RWPE1 (cell line): Measurements from ENCODE around the gene USP21.
"Not testable (repeated sequence)": the region's sequence is repeated elsewhere in the genome, so short reads cannot be mapped to it uniquely, and the experiment has no call there.

Experiments used
- CTCF ChIA-PET: fragments of 350-600 bp; sonication (Branson Sonifier 250); formaldehyde crosslinking; extraction: SDS; loops from one replicate; lab custom pipeline; 2021; lab: Yijun Ruan, JAX
- POLR2A ChIA-PET: fragments of 400-600 bp; formaldehyde crosslinking; extraction: SDS; loops from one replicate; lab custom pipeline; 2020; ENCODE audit warnings: antibody characterized with exemption; ENCODE audit not compliant: low non-redundant PET; lab: Yijun Ruan, JAX
- DNase-seq: peaks from one replicate; pipeline ENCODE4 v3.0.0; 2012; ENCODE audit warnings: low spot score
- H3K27ac ChIP-seq: fragments of 450-650 bp; 2 replicates; pipeline ENCODE4 v1.5.1; 2017
- TF ChIP-seq, protein P1 (sequence below): fragments of 450-650 bp; conservative IDR thresholded peaks from 2 replicates; pipeline ENCODE4 v1.5.1; 2017; ENCODE audit warnings: low read depth, mild to moderate bottlenecking

The USP21 gene

DNA sequence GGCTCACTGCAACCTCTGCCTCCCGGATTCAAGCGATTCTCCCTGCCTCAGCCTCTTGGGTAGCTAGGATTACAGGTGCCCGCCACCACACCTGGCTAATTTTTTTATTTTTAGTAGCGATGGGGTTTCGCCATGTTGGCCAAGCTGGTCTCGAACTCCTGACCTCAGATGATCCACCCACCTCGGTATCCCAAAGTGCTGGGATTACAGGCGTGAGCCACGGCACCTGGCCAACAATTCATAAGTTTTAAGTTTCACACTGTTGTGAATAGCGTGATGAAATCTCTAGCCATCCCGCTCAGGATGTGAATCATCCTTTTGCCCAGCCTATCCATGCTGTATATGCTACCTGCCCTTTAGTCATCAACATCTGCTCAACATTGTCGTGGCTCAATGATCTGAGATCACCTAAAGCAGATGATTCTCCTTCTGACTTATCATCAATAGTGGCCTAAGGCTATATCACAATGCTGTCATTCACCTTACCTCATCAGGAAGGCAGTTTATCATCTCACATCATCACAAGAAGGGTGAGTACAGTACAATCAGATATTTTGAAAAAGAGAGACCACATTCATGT is 44.1 kb upstream of the USP21 start:
- ChIA-PET POLR2A (no interaction called here), CTCF (interaction anchor here (0.6 to 0.7 kb wide), 2 partner anchors 69 to 163 kb away, joined by 3 to 4 read pairs; no protein-coding TSS in a partner anchor)
- TF ChIP-seq, protein P1, sequence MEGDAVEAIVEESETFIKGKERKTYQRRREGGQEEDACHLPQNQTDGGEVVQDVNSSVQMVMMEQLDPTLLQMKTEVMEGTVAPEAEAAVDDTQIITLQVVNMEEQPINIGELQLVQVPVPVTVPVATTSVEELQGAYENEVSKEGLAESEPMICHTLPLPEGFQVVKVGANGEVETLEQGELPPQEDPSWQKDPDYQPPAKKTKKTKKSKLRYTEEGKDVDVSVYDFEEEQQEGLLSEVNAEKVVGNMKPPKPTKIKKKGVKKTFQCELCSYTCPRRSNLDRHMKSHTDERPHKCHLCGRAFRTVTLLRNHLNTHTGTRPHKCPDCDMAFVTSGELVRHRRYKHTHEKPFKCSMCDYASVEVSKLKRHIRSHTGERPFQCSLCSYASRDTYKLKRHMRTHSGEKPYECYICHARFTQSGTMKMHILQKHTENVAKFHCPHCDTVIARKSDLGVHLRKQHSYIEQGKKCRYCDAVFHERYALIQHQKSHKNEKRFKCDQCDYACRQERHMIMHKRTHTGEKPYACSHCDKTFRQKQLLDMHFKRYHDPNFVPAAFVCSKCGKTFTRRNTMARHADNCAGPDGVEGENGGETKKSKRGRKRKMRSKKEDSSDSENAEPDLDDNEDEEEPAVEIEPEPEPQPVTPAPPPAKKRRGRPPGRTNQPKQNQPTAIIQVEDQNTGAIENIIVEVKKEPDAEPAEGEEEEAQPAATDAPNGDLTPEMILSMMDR: no peak
- H3K27ac ChIP-seq: peak overlapping the region; percentile 96
- peak; percentile 90 for DNase-seq

DNA sequence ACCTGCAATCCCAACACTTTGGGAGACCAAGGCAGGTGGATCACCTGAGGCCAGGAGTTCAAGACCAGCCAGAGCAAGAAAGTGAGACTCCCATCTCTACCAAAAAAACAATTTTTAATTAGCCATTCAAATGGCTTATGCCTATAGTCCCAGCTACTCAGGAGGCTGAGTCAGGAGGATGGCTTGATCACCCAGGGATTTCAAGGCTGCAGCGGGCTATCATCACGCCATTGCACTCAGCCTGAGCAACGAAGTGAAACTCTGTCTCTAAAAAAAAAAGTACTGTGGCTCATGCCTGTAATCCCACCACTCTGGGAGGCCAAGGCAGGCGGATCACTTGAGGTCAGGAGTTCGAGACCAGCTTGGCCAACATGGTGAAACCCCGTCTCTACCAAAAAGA is 43.3 kb upstream of the USP21 start:
- POLR2A ChIA-PET: interaction anchor here (0.6 kb wide), 1 partner anchor 215 kb away, joined by 3 read pairs; no protein-coding TSS in a partner anchor
- DNase-seq: not testable (repeated sequence)
- CTCF ChIA-PET: interaction anchor here (0.9 kb wide), 1 partner anchor 44 kb away, joined by 3 read pairs; no protein-coding TSS in a partner anchor
- peak overlapping the region; percentile 96 for H3K27ac ChIP-seq

GRCh38 chr1:161117759-161118581 is 41.3 kb upstream of the USP21 start, which contains the start of the genes NIT1 and PFDN2:
Gene NIT1, plus strand, starts transcription at chr1:161118105. Its CDS starts 72 bp downstream, at chr1:161118177.
Gene PFDN2, minus strand, starts transcription at chr1:161118037. Its CDS starts 11 bp downstream, at chr1:161118026.
- TF ChIP-seq, protein P1: no peak
- POLR2A ChIA-PET: interaction anchor here (0.6 kb wide), 1 partner anchor 12 kb away, joined by 7 read pairs; no protein-coding TSS in a partner anchor
- peak within 1 kb of the TSS; percentile 96 for H3K27ac ChIP-seq
- peak; percentile 80 for DNase-seq
- CTCF ChIA-PET: no interaction called here

GRCh38 chr1:161119092-161119903 is 40.0 kb upstream of the USP21 start:
- TF ChIP-seq, protein P1: peak; percentile 32; the same call in 1 of the 2 replicates
- DNase-seq: peak; percentile 68
- ChIA-PET POLR2A (no interaction called here), CTCF (no interaction called here)
- peak overlapping the region; percentile 96 for H3K27ac ChIP-seq

DNA sequence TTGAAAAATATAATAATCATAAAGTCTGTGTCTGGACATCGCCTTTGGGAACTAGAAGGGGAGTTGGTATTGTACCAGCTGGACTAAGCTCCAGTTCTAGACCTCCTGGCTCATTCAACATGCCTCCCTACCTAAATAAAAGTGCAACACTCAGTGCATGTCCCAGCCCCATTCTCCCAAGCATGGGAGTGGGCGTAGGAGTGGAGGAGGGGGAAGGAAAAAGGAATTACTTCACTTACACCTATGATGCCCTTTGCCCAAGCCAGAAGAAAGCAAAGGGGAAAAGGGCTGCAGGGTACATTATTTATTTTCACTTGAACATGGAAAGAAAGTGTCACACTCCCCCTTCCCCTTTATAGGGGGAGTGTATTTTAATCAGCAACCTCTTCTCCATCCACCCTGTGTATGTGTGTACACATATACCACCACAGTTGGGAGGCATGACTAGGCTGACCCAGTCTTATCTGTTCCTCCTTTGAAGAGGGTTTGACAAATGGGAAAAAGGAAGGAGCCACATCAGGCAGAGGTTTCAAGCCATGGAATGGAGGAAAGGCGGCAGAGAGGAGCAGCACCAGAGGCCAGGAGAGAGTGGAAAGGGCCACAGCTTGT is 38.2 kb upstream of the USP21 start:
- CTCF ChIA-PET: interaction anchor here (0.9 kb wide), 1 partner anchor 20 kb away, joined by 3 read pairs; no protein-coding TSS in a partner anchor
- no peak overlapping the region for H3K27ac ChIP-seq
- POLR2A ChIA-PET: no interaction called here
- TF ChIP-seq, protein P1: no peak
- no peak for DNase-seq

DNA sequence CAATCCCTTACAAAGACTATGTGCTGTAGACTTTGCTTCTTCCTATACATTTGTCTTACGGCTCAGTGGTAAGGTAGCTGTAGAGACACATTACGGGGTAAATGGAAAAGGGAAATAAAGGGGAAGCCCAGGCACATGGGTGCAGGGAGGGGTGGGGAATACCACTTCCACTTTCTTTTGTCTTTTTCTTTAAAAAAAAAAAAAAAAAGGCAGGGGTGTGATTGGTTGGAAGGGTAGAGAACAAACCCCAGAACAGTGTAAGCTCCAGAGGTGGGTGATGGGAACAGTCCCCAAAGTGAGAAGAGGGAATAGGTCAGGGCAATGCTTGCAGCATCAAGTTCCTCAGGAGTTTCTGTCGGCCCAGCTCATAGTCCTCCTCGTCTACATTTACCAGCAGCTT is 37.5 kb upstream of the USP21 start:
- ChIA-PET CTCF (interaction anchor here (0.6 to 0.9 kb wide), 2 partner anchors 19 to 345 kb away, joined by 3 to 4 read pairs; no protein-coding TSS in a partner anchor), POLR2A (interaction anchor here (0.6 kb wide), 1 partner anchor 11 kb away, joined by 6 read pairs; no protein-coding TSS in a partner anchor)
- no peak for DNase-seq
- TF ChIP-seq, protein P1: no peak
- H3K27ac ChIP-seq: peak overlapping the region; percentile 43; the same call in 1 of the 2 replicates
